K562 (cell line): ENCODE data around the gene MAPKAPK2. TPM values are rescaled to one million over a fixed set of nuclear protein-coding genes. Genes with fewer than 3 reads are reported as not detected.

Experiments
- CBFA2T3 ChIP-seq: fragments of 450-650 bp; IDR thresholded peaks from 2 replicates; pipeline ENCODE4 v1.6.1; 2017
- MECOM ChIP-seq: fragments of 250-450 bp; sonication (Bioruptor Pico); IDR thresholded peaks from 2 replicates; pipeline ENCODE4 v1.8.0; 2022; ENCODE audit warnings: inconsistent platforms
- MNT ChIP-seq, 2 experiments: fragments of 450-650 bp; conservative IDR thresholded peaks; 2 replicates each; pipeline ENCODE4 v1.6.1; 2017; ENCODE audit warnings: mild to moderate bottlenecking in 2 of 2, moderate library complexity in 2 of 2
- MYNN ChIP-seq, 2 experiments: sonication (generic); formaldehyde crosslinking in 1 of 2; IDR thresholded peaks; 2 replicates each; pipeline versions ENCODE4 v1.5.0 to v1.6.1; 2016 to 2020; ENCODE audit warnings: antibody characterized with exemption in 1 of 2, missing genetic modification reagents in 1 of 2
- NR2C1 ChIP-seq, 2 experiments: fragments of 450-650 bp; IDR thresholded peaks; 2 replicates each; pipeline ENCODE4 v1.6.1; 2017; ENCODE audit warnings: mild to moderate bottlenecking in 2 of 2, antibody characterized with exemption in 1 of 2, inconsistent platforms in 1 of 2, missing compliant biosample characterization in 1 of 2, missing genetic modification characterization in 1 of 2
- PCBP2 ChIP-seq: fragments of 200-400 bp; formaldehyde crosslinking; IDR thresholded peaks from 2 replicates; pipeline ENCODE4 v1.6.1; 2018; ENCODE audit warnings: low read length, low read depth, mild to moderate bottlenecking, moderate library complexity; ENCODE audit not compliant: poor library complexity, severe bottlenecking
- PTTG1 ChIP-seq: fragments of 450-650 bp; IDR thresholded peaks from 2 replicates; pipeline ENCODE4 v1.6.1; 2016; ENCODE audit warnings: low read depth, mild to moderate bottlenecking, missing genetic modification characterization, missing compliant biosample characterization
- SMARCC2 ChIP-seq: fragments of 450-650 bp; IDR thresholded peaks from 2 replicates; pipeline ENCODE4 v1.6.1; 2017; ENCODE audit warnings: antibody characterized with exemption, moderate library complexity, mild to moderate bottlenecking, low read depth
- SMC3 ChIP-seq: conservative IDR thresholded peaks from 2 replicates; pipeline ENCODE4 v1.6.1; 2011; ENCODE audit warnings: low read depth, low read length, improper control_type of control experiment; ENCODE audit not compliant: insufficient read depth
- TEAD1 ChIP-seq, 2 experiments: fragments of 450-650 bp in 1 of 2; sonication (generic) in 1 of 2; formaldehyde crosslinking; IDR thresholded peaks; 2 replicates each; pipeline versions ENCODE4 v1.4.0 to v1.8.0; 2020 to 2022; ENCODE audit warnings: mild to moderate bottlenecking in 2 of 2, missing genetic modification reagents in 1 of 2
- UBTF ChIP-seq, 2 experiments: IDR thresholded peaks; 2 replicates each; pipeline ENCODE4 v1.6.1; 2012; ENCODE audit warnings: improper control_type of control experiment in 2 of 2, low read depth in 2 of 2, low read length in 2 of 2, borderline replicate concordance in 1 of 2
- ZNF217 ChIP-seq: sonication (generic); formaldehyde crosslinking; IDR thresholded peaks from 2 replicates; pipeline ENCODE4 v1.8.0; 2022; ENCODE audit warnings: mild to moderate bottlenecking, missing genetic modification reagents
- ZNF589 ChIP-seq: fragments of 200-800 bp; sonication (Bioruptor generic); IDR thresholded peaks from 2 replicates; pipeline ENCODE4 v1.6.1; 2016; ENCODE audit warnings: low read depth, missing genetic modification characterization, missing compliant biosample characterization
- polyA plus RNA-seq, 8 experiments: library from polyadenylated mRNA; depleted of rRNA in 4 of 8; stranded (reverse) in 5 of 8; unstranded in 3 of 8; fragments of >200 nt; fragmentation: Nextera tagmentation in 2 of 8; fragmentation: Illumina TruSeq in 1 of 8; extraction: Ambion mirVana in 2 of 8; extraction: Trizol in 1 of 8; gene quantifications; 2 replicates each; pipeline versions ENCODE4 v1.2.1 to v1.2.3, GENCODE V29; 2011 to 2014; ENCODE audit warnings: inconsistent platforms in 1 of 8, missing spikeins in 1 of 8
- total RNA-seq, 7 experiments: library from RNA; depleted of rRNA in 6 of 7; stranded (reverse); fragments of >200 nt in 6 of 7; fragmentation: Illumina TruSeq in 2 of 7; extraction: Trizol in 2 of 7; gene quantifications; 2 replicates each; pipeline versions ENCODE4 v1.2.1 to v1.2.3, GENCODE V29; 2011 to 2021; ENCODE audit warnings: low replicate concordance in 1 of 7
- TF ChIP-seq, protein P1 (sequence below), 3 experiments: IDR thresholded peaks in 2 of 3; conservative IDR thresholded peaks in 1 of 3; 2 replicates each; pipeline ENCODE4 v1.5.1; 2011 to 2012; ENCODE audit warnings: low read length in 3 of 3, mild to moderate bottlenecking in 3 of 3, control low read depth in 2 of 3, improper control_type of control experiment in 1 of 3, inconsistent platforms in 1 of 3, low read depth in 1 of 3, mixed read lengths in 1 of 3, moderate library complexity in 1 of 3; ENCODE audit not compliant: insufficient read depth in 2 of 3
- TF ChIP-seq, protein P2 (sequence below): fragments of 450-650 bp; IDR thresholded peaks from 2 replicates; pipeline ENCODE4 v1.6.1; 2018; ENCODE audit not compliant: partially characterized antibody

The MAPKAPK2 gene
- total and polyA plus RNA-seq, 9 of the 15 experiments (the other 6 are each of a cell fraction or from before 2014, with no cell fraction given): 0.63 to 94.2 (median 52.1) TPM

- TF ChIP-seq MNT (conservative IDR thresholded peaks at IDR 0.05) (no peak), TEAD1 (CRISPR knock-in tag; IDR thresholded peaks at IDR 0.05) (peak in 1 of 2 experiments; percentile 88; a peak in 2 of 4 replicates), UBTF (IDR thresholded peaks at IDR 0.05; ENCODE audit: borderline replicate concordance in 1 of 2, low read depth in 2 of 2, low read length in 2 of 2) (no peak), CBFA2T3 (peak; percentile 20), MYNN (IDR thresholded peaks at IDR 0.05) (no peak), MYNN (CRISPR knock-in tag; IDR thresholded peaks at IDR 0.05) (no peak), PTTG1 (tag) (no peak), ZNF589 (CRISPR knock-in tag) (0 out of 2 replicates have a peak, but pooled peaks have one; percentile 24), SMARCC2 (no peak), MECOM (CRISPR knock-in tag) (peak; percentile 45; the same call in 1 of the 2 replicates), NR2C1 (IDR thresholded peaks at IDR 0.05) (peak; percentile 86), NR2C1 (tag; IDR thresholded peaks at IDR 0.05) (peak; percentile 93), SMC3 (peak; percentile 47; the same call in 1 of the 2 replicates), ZNF217 (no peak), PCBP2 (no peak)
- TF ChIP-seq, protein P1, sequence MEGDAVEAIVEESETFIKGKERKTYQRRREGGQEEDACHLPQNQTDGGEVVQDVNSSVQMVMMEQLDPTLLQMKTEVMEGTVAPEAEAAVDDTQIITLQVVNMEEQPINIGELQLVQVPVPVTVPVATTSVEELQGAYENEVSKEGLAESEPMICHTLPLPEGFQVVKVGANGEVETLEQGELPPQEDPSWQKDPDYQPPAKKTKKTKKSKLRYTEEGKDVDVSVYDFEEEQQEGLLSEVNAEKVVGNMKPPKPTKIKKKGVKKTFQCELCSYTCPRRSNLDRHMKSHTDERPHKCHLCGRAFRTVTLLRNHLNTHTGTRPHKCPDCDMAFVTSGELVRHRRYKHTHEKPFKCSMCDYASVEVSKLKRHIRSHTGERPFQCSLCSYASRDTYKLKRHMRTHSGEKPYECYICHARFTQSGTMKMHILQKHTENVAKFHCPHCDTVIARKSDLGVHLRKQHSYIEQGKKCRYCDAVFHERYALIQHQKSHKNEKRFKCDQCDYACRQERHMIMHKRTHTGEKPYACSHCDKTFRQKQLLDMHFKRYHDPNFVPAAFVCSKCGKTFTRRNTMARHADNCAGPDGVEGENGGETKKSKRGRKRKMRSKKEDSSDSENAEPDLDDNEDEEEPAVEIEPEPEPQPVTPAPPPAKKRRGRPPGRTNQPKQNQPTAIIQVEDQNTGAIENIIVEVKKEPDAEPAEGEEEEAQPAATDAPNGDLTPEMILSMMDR (IDR thresholded peaks at IDR 0.05 in 2 of 3, conservative IDR thresholded peaks at IDR 0.05 in 1 of 3; ENCODE audit: insufficient read depth in 2 of 3, low read depth in 1 of 3, low read length in 3 of 3): peak; percentile 56 to 75 (median 73)
- TF ChIP-seq, protein P2, sequence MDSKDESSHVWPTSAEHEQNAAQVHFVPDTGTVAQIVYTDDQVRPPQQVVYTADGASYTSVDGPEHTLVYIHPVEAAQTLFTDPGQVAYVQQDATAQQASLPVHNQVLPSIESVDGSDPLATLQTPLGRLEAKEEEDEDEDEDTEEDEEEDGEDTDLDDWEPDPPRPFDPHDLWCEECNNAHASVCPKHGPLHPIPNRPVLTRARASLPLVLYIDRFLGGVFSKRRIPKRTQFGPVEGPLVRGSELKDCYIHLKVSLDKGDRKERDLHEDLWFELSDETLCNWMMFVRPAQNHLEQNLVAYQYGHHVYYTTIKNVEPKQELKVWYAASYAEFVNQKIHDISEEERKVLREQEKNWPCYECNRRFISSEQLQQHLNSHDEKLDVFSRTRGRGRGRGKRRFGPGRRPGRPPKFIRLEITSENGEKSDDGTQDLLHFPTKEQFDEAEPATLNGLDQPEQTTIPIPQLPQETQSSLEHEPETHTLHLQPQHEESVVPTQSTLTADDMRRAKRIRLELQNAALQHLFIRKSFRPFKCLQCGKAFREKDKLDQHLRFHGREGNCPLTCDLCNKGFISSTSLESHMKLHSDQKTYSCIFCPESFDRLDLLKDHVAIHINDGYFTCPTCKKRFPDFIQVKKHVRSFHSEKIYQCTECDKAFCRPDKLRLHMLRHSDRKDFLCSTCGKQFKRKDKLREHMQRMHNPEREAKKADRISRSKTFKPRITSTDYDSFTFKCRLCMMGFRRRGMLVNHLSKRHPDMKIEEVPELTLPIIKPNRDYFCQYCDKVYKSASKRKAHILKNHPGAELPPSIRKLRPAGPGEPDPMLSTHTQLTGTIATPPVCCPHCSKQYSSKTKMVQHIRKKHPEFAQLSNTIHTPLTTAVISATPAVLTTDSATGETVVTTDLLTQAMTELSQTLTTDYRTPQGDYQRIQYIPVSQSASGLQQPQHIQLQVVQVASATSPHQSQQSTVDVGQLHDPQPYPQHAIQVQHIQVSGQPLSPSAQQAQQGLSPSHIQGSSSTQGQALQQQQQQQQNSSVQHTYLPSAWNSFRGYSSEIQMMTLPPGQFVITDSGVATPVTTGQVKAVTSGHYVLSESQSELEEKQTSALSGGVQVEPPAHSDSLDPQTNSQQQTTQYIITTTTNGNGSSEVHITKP: peak; percentile 40
Measured at GRCh38 chr1:206738370-206739366, 54.0 kb downstream of the MAPKAPK2 start (continued).
